HG02678 (cell line): Measurements from ENCODE around the gene UGP2.
"Not testable (repeated sequence)": the region's sequence is repeated elsewhere in the genome, so short reads cannot be mapped to it uniquely, and the experiment has no call there.

Experiments used
- ATAC-seq: cut with Tn5 transposase; IDR thresholded peaks from one replicate; pipeline ENCODE4 v1.9.1; 2021; ENCODE audit warnings: mild to moderate bottlenecking, moderate library complexity; ENCODE audit not compliant: unreplicated experiment

UGP2 gene

GRCh38 chr2:63841254-63842022, at the start of gene UGP2:
TSS of gene UGP2 (plus strand) at chr2:63841896. CDS start at chr2:63842186, 290 bp downstream.
- peak; percentile 58 for ATAC-seq

- ATAC-seq, result no peak
Observed at GRCh38 chr2:63792530-63792929, 49.2 kb upstream of the UGP2 start.

GRCh38 chr2:63796366-63796765, 45.3 kb upstream of the UGP2 start:
- ATAC-seq, result no peak

GRCh38 chr2:63796796-63797195, 44.9 kb upstream of the UGP2 start:
- ATAC-seq, result no peak

- ATAC-seq, result no peak
Observed at GRCh38 chr2:63801455-63801854, 40.2 kb upstream of the UGP2 start.

GRCh38 chr2:63805412-63805811, 36.3 kb upstream of the UGP2 start:
- ATAC-seq, result no peak

- ATAC-seq, result not testable (repeated sequence)
Observed at GRCh38 chr2:63808036-63808435, 33.7 kb upstream of the UGP2 start.

GRCh38 chr2:63808911-63809310, 32.8 kb upstream of the UGP2 start:
- not testable (repeated sequence) for ATAC-seq

- ATAC-seq, result no peak
Observed at GRCh38 chr2:63811063-63811462, 30.6 kb upstream of the UGP2 start.

- not testable (repeated sequence) for ATAC-seq
Observed at GRCh38 chr2:63811870-63812269, 29.8 kb upstream of the UGP2 start.

- no peak for ATAC-seq
Observed at GRCh38 chr2:63814114-63814513, 27.6 kb upstream of the UGP2 start.

- no peak for ATAC-seq
Observed at GRCh38 chr2:63817382-63817781, 24.3 kb upstream of the UGP2 start.

- no peak for ATAC-seq
Observed at GRCh38 chr2:63818271-63818670, 23.4 kb upstream of the UGP2 start.

- ATAC-seq, result no peak
Observed at GRCh38 chr2:63819256-63819655, 22.4 kb upstream of the UGP2 start.

- no peak for ATAC-seq
Observed at GRCh38 chr2:63819765-63820717, 21.7 kb upstream of the UGP2 start.

- no peak for ATAC-seq
Observed at GRCh38 chr2:63820969-63821368, 20.7 kb upstream of the UGP2 start.

- no peak for ATAC-seq
Observed at GRCh38 chr2:63821396-63821795, 20.3 kb upstream of the UGP2 start.

- ATAC-seq, result no peak
Observed at GRCh38 chr2:63822478-63822877, 19.2 kb upstream of the UGP2 start.

- no peak for ATAC-seq
Observed at GRCh38 chr2:63827749-63828148, 13.9 kb upstream of the UGP2 start.

GRCh38 chr2:63831176-63831575, 10.5 kb upstream of the UGP2 start:
- no peak for ATAC-seq

GRCh38 chr2:63834401-63834800, 7.3 kb upstream of the UGP2 start:
- no peak for ATAC-seq
